BJ (cell line): ENCODE measurements around the gene TPD52L1. TPM values are rescaled to one million over a fixed set of nuclear protein-coding genes. Genes with fewer than 3 reads are reported as not detected.

Experiments
- CTCF ChIA-PET: fragments of 350-600 bp; formaldehyde crosslinking; extraction: SDS; loops from one replicate; lab custom pipeline; 2021; ENCODE audit warnings: antibody characterized with exemption, inconsistent platforms; lab: Yijun Ruan, JAX
- POLR2A ChIA-PET: fragments of 300-600 bp; sonication (Branson Sonifier 250); formaldehyde crosslinking; extraction: SDS; loops from one replicate; lab custom pipeline; 2021; ENCODE audit warnings: antibody characterized with exemption; lab: Charles Lee
- DNase-seq: peaks from one replicate; pipeline ENCODE4 v3.0.0-alpha.2; 2011; ENCODE audit warnings: low read depth
- H3K27me3 ChIP-seq: 2 replicates; pipeline ENCODE4 v1.6.0; 2011; ENCODE audit warnings: low read length; ENCODE audit not compliant: control insufficient read depth, insufficient read depth
- H3K36me3 ChIP-seq: 2 replicates; pipeline ENCODE4 v1.5.1; 2011; ENCODE audit warnings: low read length; ENCODE audit not compliant: control insufficient read depth, insufficient read depth
- H3K4me3 ChIP-seq: 2 replicates; pipeline ENCODE4 v1.5.1; 2011; ENCODE audit warnings: low read depth, mild to moderate bottlenecking, control low read depth, low read length
- polyA plus RNA-seq: library from polyadenylated mRNA; depleted of rRNA; stranded (reverse); fragments of >200 nt; gene quantifications from 2 replicates; pipeline ENCODE4 v1.2.3, GENCODE V29; 2011
- TF ChIP-seq, protein P1 (sequence below): IDR thresholded peaks from 2 replicates; pipeline ENCODE4 v1.5.1; 2011; ENCODE audit warnings: low read depth, mild to moderate bottlenecking, control low read depth, inconsistent platforms, low read length, moderate library complexity; ENCODE audit not compliant: insufficient read depth

The TPD52L1 gene
- polyA plus RNA-seq, 1 experiment: 163 TPM

DNA sequence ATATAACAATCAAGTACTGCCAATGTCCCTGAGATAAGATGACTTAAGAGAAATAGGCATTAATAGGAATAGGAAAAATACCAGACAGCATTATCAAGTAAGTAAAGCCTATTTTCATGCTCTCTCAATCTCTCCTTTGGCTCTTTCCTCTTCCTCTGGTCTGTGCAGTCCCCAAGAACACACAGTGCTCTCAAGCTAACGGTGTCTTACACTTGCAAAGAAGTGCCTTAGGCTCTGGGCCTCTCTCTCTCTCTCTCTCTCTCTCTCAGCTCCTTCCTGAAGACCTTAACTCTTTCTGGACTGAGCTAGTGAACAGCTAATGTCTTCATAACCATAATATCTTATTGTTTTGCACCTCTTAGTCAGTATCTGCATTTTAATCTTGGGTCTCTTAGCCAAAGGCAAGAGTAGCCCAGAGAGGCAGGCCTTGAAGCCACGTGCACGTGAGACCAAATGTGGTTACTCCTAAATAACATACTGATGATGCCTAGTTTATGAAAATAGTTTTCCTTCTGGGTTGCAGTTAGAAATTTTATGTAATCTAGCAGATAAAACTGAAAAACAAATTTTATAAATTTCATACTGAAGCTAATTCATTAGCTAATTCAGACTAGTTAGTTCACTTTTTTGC lies 70.8 kb downstream of the TPD52L1 start:
- no peaks in the 10 kb centered on the region for H3K36me3 ChIP-seq
- POLR2A ChIA-PET: no interaction called here
- TF ChIP-seq, protein P1, sequence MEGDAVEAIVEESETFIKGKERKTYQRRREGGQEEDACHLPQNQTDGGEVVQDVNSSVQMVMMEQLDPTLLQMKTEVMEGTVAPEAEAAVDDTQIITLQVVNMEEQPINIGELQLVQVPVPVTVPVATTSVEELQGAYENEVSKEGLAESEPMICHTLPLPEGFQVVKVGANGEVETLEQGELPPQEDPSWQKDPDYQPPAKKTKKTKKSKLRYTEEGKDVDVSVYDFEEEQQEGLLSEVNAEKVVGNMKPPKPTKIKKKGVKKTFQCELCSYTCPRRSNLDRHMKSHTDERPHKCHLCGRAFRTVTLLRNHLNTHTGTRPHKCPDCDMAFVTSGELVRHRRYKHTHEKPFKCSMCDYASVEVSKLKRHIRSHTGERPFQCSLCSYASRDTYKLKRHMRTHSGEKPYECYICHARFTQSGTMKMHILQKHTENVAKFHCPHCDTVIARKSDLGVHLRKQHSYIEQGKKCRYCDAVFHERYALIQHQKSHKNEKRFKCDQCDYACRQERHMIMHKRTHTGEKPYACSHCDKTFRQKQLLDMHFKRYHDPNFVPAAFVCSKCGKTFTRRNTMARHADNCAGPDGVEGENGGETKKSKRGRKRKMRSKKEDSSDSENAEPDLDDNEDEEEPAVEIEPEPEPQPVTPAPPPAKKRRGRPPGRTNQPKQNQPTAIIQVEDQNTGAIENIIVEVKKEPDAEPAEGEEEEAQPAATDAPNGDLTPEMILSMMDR: no peak
- H3K4me3 ChIP-seq: no peak overlapping the region
- no peak for DNase-seq
- no peaks in the 10 kb centered on the region for H3K27me3 ChIP-seq
- CTCF ChIA-PET: interaction anchor here (0.9 kb wide), 2 partner anchors 28 to 32 kb away, joined by 3 read pairs; no protein-coding TSS in a partner anchor

DNA sequence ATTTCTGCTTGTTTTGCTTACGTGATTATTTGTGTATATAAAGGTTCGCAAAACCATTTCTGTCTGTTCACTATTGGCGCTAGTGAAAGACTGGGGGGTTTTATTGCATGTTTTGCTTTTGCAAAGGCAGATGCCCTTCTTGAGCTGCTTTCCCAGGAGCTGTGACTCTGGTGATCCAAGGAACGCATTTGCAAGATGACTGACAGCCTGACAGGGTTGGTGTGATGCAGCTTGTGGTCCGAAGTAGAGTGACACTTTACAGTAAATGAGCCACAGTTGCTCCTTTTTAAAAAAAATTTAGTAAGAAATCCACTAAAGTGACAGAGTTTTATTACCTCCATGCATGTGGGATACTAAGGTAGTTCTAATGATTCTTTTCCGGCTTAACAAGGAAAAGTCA lies 73.7 kb downstream of the TPD52L1 start:
- POLR2A ChIA-PET: no interaction called here
- no peak for DNase-seq

DNA sequence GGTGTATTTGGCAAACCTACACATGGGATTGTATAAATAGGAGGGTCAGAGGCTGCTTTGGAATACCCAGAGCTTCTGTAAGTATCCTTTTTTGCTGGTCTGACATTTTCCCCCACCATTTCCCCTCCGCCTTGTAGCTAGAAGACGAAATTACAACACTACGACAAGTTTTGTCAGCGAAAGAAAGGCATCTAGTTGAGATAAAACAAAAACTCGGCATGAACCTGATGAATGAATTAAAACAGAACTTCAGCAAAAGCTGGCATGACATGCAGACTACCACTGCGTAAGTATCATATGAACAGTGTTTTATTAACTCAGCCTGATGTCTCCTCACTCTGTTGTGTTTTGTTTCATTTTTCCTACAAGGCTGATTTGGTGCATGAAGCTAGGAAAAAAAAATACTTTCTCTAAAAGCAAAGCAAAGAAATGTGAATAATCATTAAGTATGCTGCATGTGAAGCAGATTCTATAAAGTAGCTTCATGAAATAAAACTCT lies 75.5 kb downstream of the TPD52L1 start:
- no peaks in the 10 kb centered on the region for H3K36me3 ChIP-seq
- ChIA-PET POLR2A (interaction anchor here (0.5 to 0.6 kb wide), 2 partner anchors 8 to 727 kb away, joined by 3 to 4 read pairs; no protein-coding TSS in a partner anchor), CTCF (interaction anchor here (0.7 kb wide), 1 partner anchor 12 kb away, joined by 3 read pairs; no protein-coding TSS in a partner anchor)
- TF ChIP-seq, protein P1: no peak
- no peaks in the 10 kb centered on the region for H3K27me3 ChIP-seq
- H3K4me3 ChIP-seq: no peak overlapping the region
- no peak for DNase-seq

More for the DNA sequence above, 73.7 kb downstream of the TPD52L1 start:
- Histone ChIP-seq H3K36me3 (no peaks in the 10 kb centered on the region), H3K4me3 (no peak overlapping the region), H3K27me3 (no peaks in the 10 kb centered on the region)
- TF ChIP-seq, protein P1: no peak
- CTCF ChIA-PET: interaction anchor here (0.8 kb wide), 1 partner anchor 8 kb away, joined by 3 read pairs; no protein-coding TSS in a partner anchor

DNA sequence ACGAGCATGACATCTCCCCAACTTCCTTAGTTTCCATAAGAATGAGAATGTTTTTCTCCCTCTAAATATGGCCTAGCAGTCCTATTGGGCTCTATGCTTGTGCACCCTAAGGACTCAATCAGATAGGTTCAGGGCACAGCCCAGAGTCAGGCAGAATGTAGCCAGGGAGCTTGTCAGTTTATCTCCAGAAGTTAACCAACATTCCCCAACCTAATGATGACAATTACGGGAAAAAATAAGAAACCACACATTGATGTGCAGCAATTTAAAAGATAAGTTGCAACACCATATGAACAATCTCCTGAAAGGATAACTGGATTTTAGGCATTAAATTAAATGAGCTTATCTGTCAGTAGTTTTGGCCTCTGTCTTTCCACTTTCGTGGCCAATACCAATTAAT lies 77.1 kb downstream of the TPD52L1 start:
- Histone ChIP-seq H3K27me3 (no peaks in the 10 kb centered on the region), H3K4me3 (no peak overlapping the region), H3K36me3 (no peaks in the 10 kb centered on the region)
- TF ChIP-seq, protein P1: no peak
- POLR2A ChIA-PET: interaction anchor here (0.6 kb wide), 1 partner anchor 10 kb away, joined by 3 read pairs; no protein-coding TSS in a partner anchor
- DNase-seq: no peak
- CTCF ChIA-PET: interaction anchor here (0.9 to 1.0 kb wide), 2 partner anchors 39 to 77 kb away, joined by 3 to 4 read pairs; partner anchors contain the start of gene TPD52L1

DNA sequence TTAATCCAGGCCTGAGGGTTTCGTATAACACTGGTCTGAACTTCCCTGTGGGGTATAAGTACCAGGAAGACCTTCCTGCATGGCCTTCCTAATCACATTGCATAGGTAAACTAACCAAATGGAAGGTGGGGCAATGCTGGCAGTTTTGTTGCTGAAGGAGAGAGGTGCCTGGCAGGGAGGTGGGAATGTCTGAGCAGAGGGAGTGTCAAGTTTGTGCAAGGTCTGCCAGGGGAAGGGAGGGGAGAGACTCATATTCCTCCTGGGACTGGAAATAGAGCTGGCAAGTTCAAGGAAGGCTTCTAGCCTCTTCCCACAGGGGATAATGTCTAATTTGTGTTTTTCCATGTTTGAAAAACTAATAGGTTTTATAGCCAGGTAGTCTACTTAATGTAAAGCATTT lies 77.6 kb downstream of the TPD52L1 start:
- no peaks in the 10 kb centered on the region for H3K27me3 ChIP-seq
- ChIA-PET POLR2A (interaction anchor here (0.6 kb wide), 1 partner anchor 11 kb away, joined by 3 read pairs; no protein-coding TSS in a partner anchor), CTCF (interaction anchor here (0.9 to 1.0 kb wide), 2 partner anchors 39 to 77 kb away, joined by 3 to 4 read pairs; partner anchors contain the start of gene TPD52L1)
- no peaks in the 10 kb centered on the region for H3K36me3 ChIP-seq
- no peak overlapping the region for H3K4me3 ChIP-seq
- DNase-seq: no peak
- TF ChIP-seq, protein P1: no peak
